ENCODE measurements around the gene UBE2Z.
"Not testable (repeated sequence)": the region's sequence is repeated elsewhere in the genome, so short reads cannot be mapped to it uniquely, and the experiment has no call there.

The UBE2Z gene

DNA sequence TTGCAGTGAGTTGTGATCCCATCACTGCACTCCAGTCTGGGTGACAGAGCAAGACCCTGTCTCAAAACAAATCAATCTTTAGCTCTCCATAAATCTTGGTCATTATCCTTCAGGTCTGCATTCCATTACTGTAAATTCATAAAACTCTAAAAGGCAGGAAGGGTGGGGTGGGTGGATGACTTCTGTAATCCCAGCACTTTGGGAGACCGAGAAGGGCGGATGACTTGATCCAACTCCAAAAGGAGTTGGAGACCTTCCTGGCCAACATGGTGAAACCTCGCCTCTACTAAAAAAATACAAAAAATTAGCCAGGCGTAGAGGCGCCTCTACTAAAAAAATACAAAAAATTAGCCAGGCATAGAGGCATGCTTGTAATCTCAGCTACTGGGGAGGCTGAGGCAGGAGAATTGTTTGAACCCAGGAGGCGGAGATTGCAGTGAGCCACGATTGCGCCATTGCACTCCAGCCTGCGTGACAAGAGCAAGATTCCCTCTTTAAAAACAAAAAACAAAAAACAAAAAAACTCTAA lies 2.2 kb upstream of the UBE2Z start:
- DNase-seq: no peak

DNA sequence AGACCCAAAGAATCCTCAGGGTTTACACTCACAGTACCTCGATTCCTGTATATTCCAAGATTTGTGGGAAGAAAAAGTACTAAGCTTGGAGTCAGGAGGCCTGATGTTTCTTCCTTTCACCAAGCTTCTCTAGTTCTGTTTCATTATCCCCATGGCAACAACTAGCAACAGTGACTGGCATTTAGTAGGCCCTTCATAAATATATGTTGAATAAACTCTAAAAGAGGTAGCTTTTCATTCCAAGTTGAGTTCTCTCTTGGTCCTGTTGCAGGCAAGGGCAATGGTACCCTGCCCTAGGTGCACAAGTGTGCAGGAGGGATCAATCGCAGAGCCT lies 527 bp upstream of the UBE2Z start:
- peak; percentile 39 for DNase-seq

DNA sequence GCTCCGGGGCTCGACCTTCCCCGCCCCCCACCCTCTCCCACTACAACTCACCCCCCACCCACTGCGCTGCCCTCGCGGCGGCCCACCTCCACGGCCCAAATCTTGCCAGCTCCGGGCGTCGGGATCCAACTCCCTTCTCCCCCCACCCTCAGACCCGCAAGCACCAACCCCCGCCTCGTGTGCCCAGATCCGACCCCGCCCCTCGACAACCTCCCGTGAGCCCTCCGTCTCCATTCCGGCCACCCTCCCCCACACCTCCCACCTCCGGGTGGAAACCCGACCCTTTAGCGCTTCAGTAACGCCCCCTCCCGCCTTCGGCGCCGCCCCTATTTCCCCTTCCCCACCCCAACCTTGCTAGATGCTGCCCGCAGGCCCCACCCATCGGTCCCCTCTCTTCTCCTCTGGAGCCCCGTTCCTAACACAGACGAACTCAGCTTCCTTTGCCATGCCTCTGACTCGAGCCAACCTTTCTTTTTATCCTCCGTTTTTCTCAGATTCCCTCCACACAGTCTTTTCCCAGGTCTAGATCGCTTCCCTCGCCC lies 717 bp downstream of the UBE2Z start:
- peak; percentile 87 for DNase-seq

DNA sequence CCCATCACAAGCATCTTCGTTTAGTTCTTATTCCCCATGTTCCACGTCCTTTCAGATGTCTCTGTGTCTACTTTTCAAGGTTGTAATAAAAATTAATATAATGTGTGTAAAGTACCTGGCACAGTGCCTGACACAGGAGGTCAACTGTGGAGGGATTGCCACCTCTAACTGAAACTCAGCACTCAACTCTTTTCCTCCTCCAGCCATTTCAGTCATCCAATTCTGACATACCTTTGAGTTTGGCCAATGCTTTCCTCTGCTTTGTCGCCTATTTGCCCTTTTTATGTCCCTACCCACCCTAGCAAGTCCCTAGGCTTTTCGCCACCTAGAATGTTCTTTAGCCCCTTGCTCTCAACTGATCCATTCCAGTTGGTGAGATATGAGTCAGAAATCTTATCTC lies 1.6 kb downstream of the UBE2Z start:
- DNase-seq: no peak

DNA sequence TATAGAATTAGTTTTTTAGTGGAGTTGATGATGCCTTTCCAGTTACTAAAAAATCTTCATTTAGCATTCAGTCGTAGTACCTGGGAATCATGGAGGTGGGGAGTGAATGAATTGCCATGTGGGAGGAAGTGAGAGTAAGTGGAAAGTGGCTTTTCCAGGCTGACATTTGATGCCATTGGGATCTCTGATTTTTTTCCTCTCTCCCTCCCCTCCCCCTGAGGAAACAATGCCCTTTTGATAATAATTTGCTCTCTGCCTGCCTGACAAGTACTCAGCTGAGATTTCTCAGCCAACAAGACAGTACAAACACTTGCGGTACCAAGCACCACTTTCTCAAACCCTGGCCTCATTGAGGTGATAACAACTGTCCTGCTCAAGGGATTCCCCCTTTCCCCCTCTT lies 2.2 kb downstream of the UBE2Z start:
- DNase-seq: no peak

DNA sequence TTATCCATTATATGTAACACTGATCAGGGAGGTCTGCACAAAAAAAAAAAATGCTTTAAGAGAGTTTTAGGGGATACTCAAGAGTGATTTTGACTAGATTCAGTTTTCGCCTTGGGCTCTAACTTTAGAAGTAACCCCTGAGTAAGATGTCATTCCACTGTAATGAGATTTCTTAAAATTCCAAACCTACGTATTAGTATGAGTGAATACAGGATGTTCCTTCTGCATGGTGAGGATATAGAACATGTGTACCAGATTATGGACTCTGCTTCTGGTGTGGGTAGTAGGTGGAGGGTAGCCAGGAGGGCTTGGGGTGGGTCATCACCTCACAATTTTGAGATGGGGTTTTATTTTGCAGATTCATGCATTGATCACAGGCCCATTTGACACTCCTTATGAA lies 4.3 kb downstream of the UBE2Z start:
- DNase-seq: no peak

DNA sequence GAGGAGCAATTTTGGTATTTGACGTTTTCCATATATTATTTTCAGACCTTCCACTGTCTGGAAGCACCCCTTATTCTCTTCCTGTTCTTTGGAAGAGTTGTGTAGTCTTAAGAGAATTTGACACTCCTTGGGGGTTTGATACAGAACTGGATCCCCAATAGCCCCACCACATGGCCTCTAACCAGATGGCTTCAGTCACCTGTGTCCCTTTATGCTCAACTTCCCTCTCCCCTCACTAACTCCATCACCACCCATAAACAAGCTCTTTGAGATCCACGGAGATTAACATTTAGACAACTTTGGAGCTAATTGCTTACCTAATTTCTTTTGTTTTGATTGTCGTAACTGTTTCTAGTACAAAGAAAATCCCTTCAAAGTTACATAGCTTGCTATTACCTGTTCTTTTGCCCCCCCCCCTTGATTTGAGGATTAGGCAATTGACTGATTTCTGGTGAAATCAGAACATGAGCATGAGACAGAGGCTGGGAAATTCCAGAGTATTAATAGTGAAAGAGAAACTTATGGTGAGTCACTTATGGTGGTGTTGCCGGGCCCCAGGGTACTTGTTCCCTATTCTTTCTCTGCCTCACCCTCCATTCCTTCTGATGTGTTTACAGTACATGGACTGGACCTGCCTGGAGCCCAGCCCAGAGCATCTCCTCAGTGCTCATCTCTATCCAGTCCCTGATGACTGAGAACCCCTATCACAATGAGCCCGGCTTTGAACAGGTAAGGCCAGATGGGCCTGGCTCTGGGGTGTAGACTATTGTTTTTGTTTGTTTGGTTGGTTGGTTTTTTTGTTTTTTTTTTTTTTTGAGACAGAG lies 7.5 kb downstream of the UBE2Z start:
- DNase-seq: no peak

DNA sequence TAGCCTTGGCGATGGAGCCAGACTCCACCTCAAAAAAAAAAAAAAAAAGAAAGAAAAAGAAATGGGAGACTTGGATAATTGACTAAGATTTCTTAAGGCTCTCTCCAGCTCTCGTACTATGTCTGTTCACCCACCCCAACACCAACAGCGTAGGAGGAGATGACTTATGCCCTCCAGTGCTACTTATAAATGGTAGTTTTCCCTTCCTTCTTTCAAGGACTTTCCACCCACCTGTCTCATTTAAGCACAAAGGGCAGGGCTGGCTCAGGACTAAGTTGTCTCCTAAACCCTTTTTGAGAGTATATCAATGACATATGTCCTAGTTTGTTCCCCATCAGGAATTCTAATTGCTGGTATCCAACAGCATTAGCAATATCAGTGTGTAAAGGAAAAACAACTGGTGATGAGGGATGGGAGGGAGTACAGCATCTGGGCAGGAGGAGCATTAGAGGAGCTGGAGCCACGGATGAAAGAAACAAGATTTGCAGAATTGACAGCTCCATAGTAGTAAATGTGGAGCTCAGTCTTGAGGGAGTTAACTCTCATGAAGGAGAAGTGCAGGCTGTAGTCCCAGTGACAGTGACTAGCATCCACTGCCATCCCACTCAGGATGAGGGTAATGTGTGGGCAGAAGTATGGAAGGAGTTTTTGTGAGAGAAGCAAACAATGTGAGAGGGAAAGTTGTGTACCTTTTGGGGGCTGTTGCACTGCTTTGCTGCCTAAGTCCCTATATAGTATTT lies 17.2 kb downstream of the UBE2Z start:
- DNase-seq: no peak

DNA sequence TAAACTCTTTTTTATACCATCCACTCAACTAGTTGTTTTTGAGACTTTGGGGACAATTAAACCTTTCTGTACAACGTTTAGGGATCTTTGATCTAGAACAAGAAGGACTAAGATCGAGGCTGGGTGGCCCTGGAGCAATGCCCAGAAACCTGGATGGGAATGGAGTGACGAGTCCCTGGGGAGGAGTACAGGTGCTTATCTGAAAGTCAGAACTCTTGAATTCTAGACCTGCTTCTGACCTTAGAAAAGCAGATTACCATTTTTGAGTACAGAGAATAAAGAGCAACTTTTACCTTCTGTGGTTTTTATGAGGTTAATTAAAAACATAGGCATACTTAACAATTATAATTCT lies 17.8 kb downstream of the UBE2Z start:
- DNase-seq: no peak

DNA sequence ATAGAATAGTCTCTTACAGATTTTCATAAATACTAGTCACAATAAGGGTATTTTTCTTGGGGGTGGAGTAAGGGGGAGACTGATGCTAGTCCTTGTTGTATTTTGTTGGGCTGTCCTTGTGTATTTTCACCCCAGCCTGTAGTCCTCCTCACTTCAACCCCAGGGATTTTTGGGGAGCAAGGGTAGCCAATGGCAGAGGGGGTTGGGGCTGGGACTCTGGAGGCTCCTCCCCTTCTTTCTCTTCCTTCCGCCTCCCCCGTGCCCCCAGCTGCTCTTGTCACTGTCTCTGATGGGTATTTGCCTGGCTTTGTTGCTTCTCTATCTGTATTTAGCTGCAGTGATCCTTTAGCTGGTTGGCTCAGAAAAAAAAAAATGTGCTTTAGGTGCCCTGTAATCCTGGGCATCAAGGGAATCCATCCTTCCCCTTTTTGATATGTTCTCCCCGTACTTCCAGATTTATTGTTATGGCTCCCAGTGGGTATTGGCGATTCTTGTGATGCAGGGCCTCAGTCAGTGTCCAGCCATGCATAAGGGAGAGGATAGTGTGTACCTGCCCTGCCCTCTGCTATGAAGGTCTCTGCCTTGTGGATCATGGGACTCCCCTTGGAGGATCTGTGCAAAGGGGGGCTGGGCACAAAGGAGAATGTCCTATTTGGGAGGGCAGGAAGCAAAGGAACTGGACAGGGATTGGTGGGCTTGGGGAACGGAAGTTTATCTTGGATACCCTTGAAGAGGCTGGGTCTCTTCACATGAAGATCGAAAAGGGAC lies 20.0 kb downstream of the UBE2Z start:
- DNase-seq: no peak

DNA sequence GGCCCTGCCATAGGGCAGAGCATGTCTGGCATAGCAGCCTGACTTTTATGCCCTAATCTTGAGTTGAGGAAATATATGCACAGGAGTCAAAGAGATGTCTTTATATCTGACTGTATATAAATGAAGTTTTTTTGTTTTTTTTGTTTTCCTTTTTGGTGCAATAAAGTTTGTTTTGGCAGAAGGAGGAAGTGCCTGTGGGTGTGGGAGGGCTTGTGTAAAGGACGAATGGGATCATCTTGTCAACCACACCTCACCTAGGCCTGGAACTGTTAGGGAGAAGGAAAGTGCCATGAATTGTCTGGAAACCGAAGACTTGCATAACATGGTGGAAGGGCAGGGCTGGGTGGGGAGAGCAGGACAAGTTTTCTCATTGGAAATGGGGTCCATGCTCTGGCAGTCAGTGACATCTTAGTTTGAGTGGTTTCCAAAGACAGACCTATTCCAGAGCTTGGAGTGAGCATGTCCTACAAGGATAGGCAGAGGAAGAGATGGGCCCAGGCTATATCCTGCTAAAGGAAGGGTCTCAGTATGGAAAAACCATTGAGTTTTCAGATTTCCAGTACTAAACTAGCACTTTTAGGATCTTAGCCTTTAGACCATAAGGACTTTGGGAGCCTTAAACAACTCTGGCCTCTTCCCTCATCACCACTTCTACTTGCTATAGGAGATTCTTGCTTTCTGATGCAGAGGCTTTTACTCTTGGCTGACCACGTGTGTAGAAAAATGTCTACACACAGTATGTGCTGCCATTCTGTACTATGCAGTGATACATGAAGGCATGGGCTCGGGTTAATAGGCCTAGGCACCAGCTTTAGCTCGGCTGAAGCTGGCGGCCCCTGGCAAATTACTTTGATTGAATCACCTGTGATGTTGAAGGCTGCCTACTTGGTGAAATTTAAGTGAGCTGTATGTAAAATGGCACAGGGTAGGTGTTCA lies 20.9 kb downstream of the UBE2Z start:
- DNase-seq: no peak

DNA sequence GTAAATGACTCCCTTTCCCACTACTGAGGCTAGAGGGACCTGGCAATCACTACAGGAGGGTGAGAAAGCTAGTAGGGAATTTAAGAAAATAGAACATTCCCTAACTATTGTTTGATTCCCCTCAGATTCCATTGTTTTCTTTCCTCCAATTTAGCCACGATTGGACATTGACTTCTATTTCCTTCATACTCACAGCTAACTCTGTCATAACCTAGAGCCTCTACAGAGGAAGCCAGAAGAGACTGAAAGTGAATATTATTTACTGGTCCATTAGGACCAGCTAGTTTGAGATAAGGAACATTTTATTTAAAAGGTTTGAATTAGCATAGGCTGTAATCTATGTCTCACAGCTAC lies 21.6 kb downstream of the UBE2Z start:
- no peak for DNase-seq

DNA sequence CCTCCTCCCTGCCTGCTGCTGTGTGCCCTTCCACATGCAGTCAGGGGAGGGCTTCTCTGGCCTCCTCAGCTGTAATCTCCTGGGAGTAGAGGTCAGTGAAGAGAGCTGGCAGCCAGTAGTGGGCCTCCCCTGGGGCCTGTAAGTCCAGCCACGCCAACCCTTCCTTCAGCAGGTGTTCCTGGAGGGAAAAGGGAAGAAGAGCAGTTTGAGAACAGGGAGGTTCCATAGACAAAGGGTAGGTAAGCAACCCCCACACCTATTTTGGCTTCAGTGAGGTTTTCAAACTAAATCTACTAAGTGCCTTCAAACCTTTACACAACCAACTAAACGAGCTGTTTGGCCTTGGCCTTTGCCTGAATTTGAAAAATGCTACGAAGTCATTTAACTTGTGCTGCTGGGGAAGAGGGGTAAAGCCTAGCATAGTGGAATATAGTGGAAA lies 22.2 kb downstream of the UBE2Z start:
- DNase-seq: no peak

DNA sequence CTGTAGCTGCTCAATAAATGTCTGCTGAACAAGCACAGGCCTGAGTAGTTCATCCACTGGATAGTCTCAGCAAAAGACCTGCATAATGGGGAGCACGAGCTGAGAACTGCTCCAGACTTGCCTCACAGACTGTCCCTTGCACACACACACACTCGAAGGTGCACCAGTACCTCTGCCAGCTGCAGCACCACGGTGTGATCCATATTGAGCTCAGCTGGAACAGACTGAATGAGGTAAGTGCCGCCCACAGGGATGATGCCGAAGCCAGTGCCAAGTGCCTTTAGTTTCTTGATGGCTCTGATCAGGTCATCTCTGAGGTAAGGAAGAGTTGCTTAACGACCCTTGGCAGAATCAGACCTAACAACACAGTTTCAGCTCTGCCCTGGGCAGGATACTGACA lies 24.8 kb downstream of the UBE2Z start:
- no peak for DNase-seq

DNA sequence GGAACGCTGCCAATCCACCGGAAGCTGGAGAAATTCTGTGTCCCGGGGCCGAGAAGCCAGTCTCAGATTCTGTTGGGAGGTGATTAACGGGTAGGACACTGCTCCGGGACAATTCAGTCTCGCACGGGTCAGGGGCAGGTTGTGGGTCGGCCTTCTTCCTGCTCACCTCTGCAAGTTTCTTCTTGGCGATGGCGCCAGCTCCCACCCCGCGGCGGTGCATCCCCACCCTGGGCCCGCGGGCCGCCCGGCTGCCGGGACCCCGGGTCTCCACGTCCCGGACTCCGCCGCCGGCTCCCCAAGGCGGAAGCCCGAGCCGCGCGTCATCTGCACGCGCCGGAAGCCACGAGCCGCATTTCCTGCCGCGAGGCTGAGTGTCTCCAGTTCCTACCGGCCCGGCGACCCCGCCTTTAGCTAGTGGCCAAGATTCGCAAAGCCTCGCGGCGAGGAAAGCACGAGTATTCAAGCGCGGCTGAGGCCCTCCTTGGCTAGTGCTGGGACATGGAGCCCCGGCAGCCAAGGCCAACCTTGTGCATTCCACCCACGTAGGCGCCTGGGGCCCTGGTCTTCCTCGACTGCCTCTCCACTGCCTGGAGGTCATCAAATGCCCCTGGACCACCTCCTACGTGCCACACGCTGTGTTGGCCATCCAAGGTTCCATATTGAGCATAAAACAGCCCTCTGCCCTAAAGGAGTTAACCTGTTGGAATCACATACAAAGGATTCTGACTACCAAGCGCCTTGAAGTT lies 36.5 kb downstream of the UBE2Z start, which contains the start of gene SNF8:
Gene SNF8, minus strand, starts transcription at position 328 of the 746 bp plus-strand sequence. Its CDS starts 108 bp downstream, at position 220.
- peak; percentile 92 for DNase-seq

DNA sequence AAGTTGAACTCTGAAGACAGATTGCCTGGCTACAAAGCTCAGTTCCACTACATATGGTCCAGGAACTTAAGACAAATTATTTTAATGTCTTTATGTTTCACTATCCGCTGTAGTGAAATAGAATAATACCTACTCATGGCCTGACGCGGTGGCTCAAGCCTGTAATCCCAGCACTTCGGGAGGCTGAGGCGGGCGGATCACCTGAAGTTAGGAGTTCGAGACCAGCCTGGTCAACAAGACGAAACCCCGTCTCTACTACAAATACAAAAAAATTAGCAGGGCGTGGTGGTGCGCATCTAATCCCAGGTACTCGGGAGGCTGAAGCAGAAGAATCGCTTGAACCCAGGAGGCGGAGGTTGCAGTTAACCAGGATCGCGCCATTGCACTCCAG lies 37.0 kb downstream of the UBE2Z start:
- DNase-seq: not testable (repeated sequence)

DNA sequence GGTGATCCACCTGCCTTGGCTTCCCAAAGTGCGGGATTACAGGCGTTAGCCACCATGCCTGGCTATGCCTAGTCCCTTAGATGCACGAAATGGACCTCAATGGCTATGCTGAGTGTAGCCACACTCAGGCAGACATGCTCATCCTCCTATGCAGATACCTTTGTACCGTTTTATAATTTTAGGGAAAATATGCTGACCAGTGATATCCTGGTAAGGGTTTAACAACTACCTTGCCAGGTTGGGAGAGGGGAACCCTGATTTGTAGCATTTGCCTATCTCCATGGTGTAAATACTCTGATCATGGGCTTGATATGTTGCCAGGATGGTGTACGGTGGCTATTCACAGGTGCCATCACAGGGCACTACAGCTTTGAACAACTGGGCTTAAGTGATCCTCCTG lies 43.4 kb downstream of the UBE2Z start:
- DNase-seq: no peak

DNA sequence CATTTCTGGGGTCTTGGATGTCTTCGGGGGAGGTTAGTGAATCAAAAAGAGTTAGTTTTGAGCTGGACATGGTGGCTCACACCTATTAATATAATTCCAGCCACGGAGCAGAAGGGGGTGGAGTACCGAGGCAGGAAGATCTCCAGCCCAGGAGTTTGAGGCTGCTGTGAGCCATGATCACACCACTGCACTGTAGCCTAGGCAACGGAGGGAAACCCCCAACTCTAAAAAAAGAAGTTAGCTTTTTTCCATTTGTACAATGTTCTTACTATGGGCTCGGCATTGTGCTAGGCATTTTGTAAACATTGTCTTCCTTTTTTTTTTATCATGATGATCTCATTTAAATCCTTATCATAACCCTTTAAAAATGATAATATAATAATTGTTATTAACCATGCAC lies 44.7 kb downstream of the UBE2Z start:
- DNase-seq: no peak

DNA sequence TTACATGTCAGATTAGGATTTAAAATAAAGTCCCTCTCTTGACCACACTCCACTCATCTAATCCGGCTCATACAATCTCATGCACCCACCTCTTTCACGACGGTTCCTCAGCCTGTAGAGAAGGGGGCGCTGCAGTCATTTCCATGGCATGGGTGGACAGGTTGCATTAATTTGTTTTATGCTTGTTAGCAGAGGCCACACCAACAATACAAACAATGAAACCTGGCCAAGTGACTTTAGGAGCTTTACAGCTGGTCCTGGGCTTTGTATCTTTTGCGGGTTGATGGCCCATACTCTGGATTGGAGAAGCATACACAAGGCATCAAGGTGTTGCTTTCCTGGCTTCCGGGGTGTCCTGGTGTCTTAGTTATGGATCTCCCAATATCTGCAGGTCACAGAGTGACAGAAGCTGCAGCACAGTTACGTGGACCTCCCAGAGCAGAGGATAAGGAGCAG lies 46.1 kb downstream of the UBE2Z start:
- no peak for DNase-seq

DNA sequence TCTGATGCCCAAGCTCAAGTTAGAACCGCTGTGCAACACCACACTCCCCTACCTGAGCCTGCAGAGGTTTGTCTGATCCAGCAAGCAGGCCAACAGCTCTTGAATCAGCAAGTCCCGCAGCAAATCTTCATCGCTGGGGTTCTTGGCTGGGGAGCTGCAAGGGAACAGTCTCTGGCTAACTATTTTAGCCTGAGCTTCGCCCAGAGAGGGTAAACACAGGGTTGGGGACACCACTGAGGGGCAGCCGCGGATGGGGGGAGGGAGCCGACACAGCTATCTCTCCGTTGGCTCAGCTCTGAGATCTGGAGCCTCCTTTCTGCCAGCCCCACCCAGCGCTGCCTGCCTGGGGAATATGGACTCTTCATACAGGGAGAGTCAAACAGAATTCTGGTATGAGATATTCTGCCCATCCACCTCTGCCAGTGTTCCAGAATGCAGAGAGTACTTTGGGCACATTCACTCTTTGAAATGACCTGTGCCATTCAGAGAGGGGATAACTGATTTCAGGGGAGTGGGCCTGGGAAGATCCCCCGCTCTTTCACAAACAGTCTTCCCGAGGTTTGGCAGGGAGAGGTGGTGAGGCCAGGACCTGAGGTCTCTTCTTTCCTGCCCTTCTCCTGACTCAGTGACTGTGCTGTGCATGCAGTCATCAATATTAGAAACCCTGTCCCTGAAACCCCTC lies 52.8 kb downstream of the UBE2Z start:
- no peak for DNase-seq

All from NCI-H345 (cell line).